ENCODE measurements around the gene CTCFL. TPM values are rescaled to one million over a fixed set of nuclear protein-coding genes. Genes with fewer than 3 reads are reported as not detected.
A peak's percentile ranks its signal among the peaks of the same experiment; 100 is the strongest.

Gene CTCFL
- total RNA-seq, 4 donors from 2014 or later, result 0.13 to 0.46 TPM; not detected in 2

GRCh38 chr20:57471496-57472372, 53.2 kb downstream of the CTCFL start:
- TF ChIP-seq POLR2A (IDR thresholded peaks at IDR 0.05), result no peak
- TF ChIP-seq CTCF (IDR thresholded peaks at IDR 0.05), result no peak
- 82 to 91% methylated on average over 5 to 11 of the region's 12 CpGs for WGBS, 2 donors
- no peaks in the 10 kb centered on the region for H3K27me3 ChIP-seq
- no peak overlapping the region for H3K4me3 ChIP-seq (replicated peaks in 1 of 3)
- no peak overlapping the region for H3K27ac ChIP-seq
- H3K36me3 ChIP-seq, result no peaks in the 10 kb centered on the region
- intact Hi-C loops (cut with DNase I), result no loop called here
- DNase-seq, result no peak
- no peaks in the 10 kb centered on the region for H3K9me3 ChIP-seq
- H3K4me1 ChIP-seq, result peaks cover 0 to 5% of the 10 kb centered on the region in 2 donors

GRCh38 chr20:57470666-57471495, 54.1 kb downstream of the CTCFL start:
- H3K27me3 ChIP-seq, result no peaks in the 10 kb centered on the region

GRCh38 chr20:57470212-57470522, 54.8 kb downstream of the CTCFL start:
- intact Hi-C loops (cut with DNase I), result no loop called here
- H3K36me3 ChIP-seq, result no peaks in the 10 kb centered on the region
- no peak overlapping the region for H3K27ac ChIP-seq
- no peak overlapping the region for H3K4me3 ChIP-seq (replicated peaks in 1 of 3)
- H3K9me3 ChIP-seq, result no peaks in the 10 kb centered on the region
- WGBS, 2 donors, result 71 to 79% methylated on average over 9 of the region's 9 CpGs
- H3K4me1 ChIP-seq, result peaks cover 0 to 5% of the 10 kb centered on the region in 2 donors
- TF ChIP-seq POLR2A (IDR thresholded peaks at IDR 0.05) (no peak), CTCF (IDR thresholded peaks at IDR 0.05) (no peak)
- no peak for DNase-seq
- no peaks in the 10 kb centered on the region for H3K27me3 ChIP-seq

More at GRCh38 chr20:57470666-57471495, 54.1 kb downstream of the CTCFL start:
- 71 to 74% methylated on average over 15 to 18 of the region's 18 CpGs for WGBS, 2 donors
- no peak for DNase-seq
- Histone ChIP-seq H3K4me1 (peaks cover 0 to 5% of the 10 kb centered on the region in 2 donors), H3K36me3 (no peaks in the 10 kb centered on the region), H3K27ac (no peak overlapping the region), H3K4me3 (replicated peaks in 1 of 3) (no peak overlapping the region), H3K9me3 (no peaks in the 10 kb centered on the region)
- intact Hi-C loops (cut with DNase I), result no loop called here
- TF ChIP-seq POLR2A (IDR thresholded peaks at IDR 0.05), result no peak
- TF ChIP-seq CTCF (IDR thresholded peaks at IDR 0.05), result no peak

- H3K27ac ChIP-seq, result no peak overlapping the region
- WGBS, 2 donors, result 45 to 46% methylated on average over 8 to 11 of the region's 17 CpGs
- no peak overlapping the region for H3K4me3 ChIP-seq (replicated peaks in 1 of 3)
- H3K9me3 ChIP-seq, result no peaks in the 10 kb centered on the region
- peak in 1 of 2 donors; percentile 29 for DNase-seq
- no peaks in the 10 kb centered on the region for H3K36me3 ChIP-seq
- intact Hi-C loops (cut with DNase I), result no loop called here
- H3K4me1 ChIP-seq, result peaks cover 0 to 5% of the 10 kb centered on the region in 2 donors
- TF ChIP-seq CTCF (IDR thresholded peaks at IDR 0.05), result no peak
- TF ChIP-seq POLR2A (IDR thresholded peaks at IDR 0.05), result no peak
- no peaks in the 10 kb centered on the region for H3K27me3 ChIP-seq
These were observed 55.3 kb downstream of the CTCFL start for GRCh38 chr20:57469418-57470211.
